ENCODE measurements around the gene CFAP46.
"Not testable (repeated sequence)": the region's sequence is repeated elsewhere in the genome, so short reads cannot be mapped to it uniquely, and the experiment has no call there.

CFAP46 gene

DNA sequence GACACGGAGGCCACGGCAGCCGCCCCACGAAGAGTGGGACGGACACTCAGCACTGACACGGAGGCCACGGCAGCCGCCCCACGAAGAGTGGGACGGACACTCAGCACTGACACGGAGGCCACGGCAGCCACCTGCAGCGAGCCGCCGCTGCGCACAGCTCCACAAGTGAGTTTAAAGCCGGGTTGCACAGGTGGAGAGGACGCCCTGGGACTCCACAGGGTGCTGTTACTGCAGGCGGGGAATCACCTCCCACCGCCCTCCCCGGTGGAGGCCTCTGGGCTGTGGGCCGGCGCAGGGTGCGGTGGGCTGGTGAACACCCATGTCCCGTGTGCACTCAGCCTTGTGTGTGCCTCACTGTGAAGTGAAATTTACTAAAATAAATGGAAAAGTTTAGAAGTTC is 169.6 kb downstream of the CFAP46 start:
- not testable (repeated sequence) for DNase-seq; H3K9ac ChIP-seq (ENCODE audit: low read length); H2BK12ac ChIP-seq (ENCODE audit: low read length in 2 of 2); H2BK5ac ChIP-seq (ENCODE audit: low read depth, low read length, poor library complexity, severe bottlenecking); H3K79me1 ChIP-seq (replicated peaks; ENCODE audit: low read length, poor library complexity, severe bottlenecking); H2BK120ac ChIP-seq (ENCODE audit: low read depth, low read length); H3K9me3 ChIP-seq (ENCODE audit: control insufficient read depth, low read length); H2AFZ ChIP-seq (ENCODE audit: low read depth, low read length); H3K4me1 ChIP-seq (ENCODE audit: control insufficient read depth, insufficient read depth, low read depth, low read length); H3K14ac ChIP-seq (ENCODE audit: low read length in 2 of 2); H3K18ac ChIP-seq (ENCODE audit: low read depth in 1 of 2, low read length in 2 of 2); H4K8ac ChIP-seq (ENCODE audit: low read length); H2AK5ac ChIP-seq (ENCODE audit: low read length, severe bottlenecking); H3K27me3 ChIP-seq (ENCODE audit: control insufficient read depth in 1 of 2, insufficient read depth in 1 of 2, low read length in 2 of 2); H3K27ac ChIP-seq (ENCODE audit: low read length, poor library complexity, severe bottlenecking); H3K4ac ChIP-seq (ENCODE audit: low read depth in 1 of 2, low read length in 2 of 2); H3K4me3 ChIP-seq (ENCODE audit: insufficient read depth in 1 of 2, low read depth in 1 of 2, low read length in 2 of 2); H3K4me2 ChIP-seq (ENCODE audit: low read length, poor library complexity, severe bottlenecking); H4K91ac ChIP-seq (ENCODE audit: low read length); H3K23ac ChIP-seq (ENCODE audit: low read length in 2 of 2); H2BK15ac ChIP-seq (ENCODE audit: low read depth, poor library complexity, severe bottlenecking)
- WGBS = 93% methylated on average over 17 of the region's 25 CpGs
- peaks cover 10 to 66% of the 10 kb centered on the region in 2 experiments for H3K36me3 ChIP-seq (ENCODE audit: control insufficient read depth in 1 of 2, insufficient read depth in 2 of 2, low read depth in 1 of 2, low read length in 2 of 2)

DNA sequence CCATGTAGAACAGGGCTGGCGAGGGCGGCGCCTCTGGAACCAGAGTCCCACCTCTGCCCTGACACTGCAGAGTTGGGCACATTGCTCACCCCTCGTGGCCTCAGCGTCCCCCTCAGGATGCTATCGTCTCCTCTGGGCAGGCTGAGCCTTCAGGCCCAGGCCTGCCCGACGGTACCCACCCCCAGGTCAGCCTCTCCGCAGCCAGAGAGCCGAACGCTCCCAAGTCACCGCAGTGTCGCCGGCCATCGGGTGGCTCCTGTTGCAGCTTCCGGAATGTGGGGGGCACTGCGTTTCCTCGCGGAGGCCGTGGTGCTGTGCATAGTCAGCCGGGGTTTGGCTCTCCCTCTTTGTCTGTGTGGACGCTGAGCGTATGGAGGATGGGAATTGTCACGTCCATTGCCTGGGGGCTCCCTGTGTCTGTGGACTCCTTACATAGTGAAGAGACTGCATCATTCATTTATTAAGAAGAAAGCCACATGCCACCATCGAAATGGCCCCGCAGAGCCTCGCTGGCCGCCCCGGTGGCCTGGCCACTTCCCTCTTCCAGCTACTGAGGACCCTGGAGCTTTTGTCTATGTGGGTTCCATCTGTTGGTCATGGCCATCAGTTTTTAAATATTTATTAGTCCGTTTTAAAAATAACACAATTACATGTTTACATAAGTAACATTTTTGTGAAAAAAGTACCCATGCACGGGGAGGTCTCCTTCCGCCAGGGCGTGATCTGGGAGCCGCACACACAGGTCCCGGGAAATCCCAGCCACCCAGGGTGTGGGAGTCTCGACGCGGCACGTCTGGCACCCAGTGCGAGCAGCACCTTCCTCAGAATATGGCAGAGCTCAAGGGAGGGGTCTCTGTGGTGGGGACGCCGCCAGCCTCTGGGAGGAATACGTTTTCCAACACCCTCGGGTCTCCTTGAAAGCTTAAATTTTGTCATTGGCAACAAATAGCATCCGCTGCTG is 172.0 kb downstream of the CFAP46 start:
- Histone ChIP-seq H2AK5ac (ENCODE audit: low read length, severe bottlenecking) (no peak overlapping the region), H4K91ac (ENCODE audit: low read length) (no peak overlapping the region), H3K4me3 (ENCODE audit: insufficient read depth in 1 of 2, low read depth in 1 of 2, low read length in 2 of 2) (no peak overlapping the region), H3K23ac (ENCODE audit: low read length in 2 of 2) (no peak overlapping the region), H3K27me3 (ENCODE audit: control insufficient read depth in 1 of 2, insufficient read depth in 1 of 2, low read length in 2 of 2) (no peaks in the 10 kb centered on the region), H3K9me3 (ENCODE audit: control insufficient read depth, low read length) (no peaks in the 10 kb centered on the region), H2AFZ (ENCODE audit: low read depth, low read length) (no peak overlapping the region), H2BK12ac (ENCODE audit: low read length in 2 of 2) (no peak overlapping the region), H3K27ac (ENCODE audit: low read length, poor library complexity, severe bottlenecking) (no peak overlapping the region), H3K14ac (ENCODE audit: low read length in 2 of 2) (no peak overlapping the region), H3K36me3 (ENCODE audit: control insufficient read depth in 1 of 2, insufficient read depth in 2 of 2, low read depth in 1 of 2, low read length in 2 of 2) (peaks cover 10 to 56% of the 10 kb centered on the region in 2 experiments), H3K4me2 (ENCODE audit: low read length, poor library complexity, severe bottlenecking) (no peak overlapping the region), H3K9ac (ENCODE audit: low read length) (no peak overlapping the region), H3K4me1 (ENCODE audit: control insufficient read depth, insufficient read depth, low read depth, low read length) (peaks cover 2% of the 10 kb centered on the region), H3K18ac (ENCODE audit: low read depth in 1 of 2, low read length in 2 of 2) (no peak overlapping the region), H4K8ac (ENCODE audit: low read length) (no peak overlapping the region), H3K4ac (ENCODE audit: low read depth in 1 of 2, low read length in 2 of 2) (no peak overlapping the region), H2BK120ac (ENCODE audit: low read depth, low read length) (no peak overlapping the region), H2BK5ac (ENCODE audit: low read depth, low read length, poor library complexity, severe bottlenecking) (no peak overlapping the region), H3K79me1 (replicated peaks; ENCODE audit: low read length, poor library complexity, severe bottlenecking) (peaks cover 1% of the 10 kb centered on the region), H2BK15ac (ENCODE audit: low read depth, poor library complexity, severe bottlenecking) (no peak overlapping the region)
- 98% methylated on average over 42 of the region's 45 CpGs for WGBS
- DNase-seq = no peak

DNA sequence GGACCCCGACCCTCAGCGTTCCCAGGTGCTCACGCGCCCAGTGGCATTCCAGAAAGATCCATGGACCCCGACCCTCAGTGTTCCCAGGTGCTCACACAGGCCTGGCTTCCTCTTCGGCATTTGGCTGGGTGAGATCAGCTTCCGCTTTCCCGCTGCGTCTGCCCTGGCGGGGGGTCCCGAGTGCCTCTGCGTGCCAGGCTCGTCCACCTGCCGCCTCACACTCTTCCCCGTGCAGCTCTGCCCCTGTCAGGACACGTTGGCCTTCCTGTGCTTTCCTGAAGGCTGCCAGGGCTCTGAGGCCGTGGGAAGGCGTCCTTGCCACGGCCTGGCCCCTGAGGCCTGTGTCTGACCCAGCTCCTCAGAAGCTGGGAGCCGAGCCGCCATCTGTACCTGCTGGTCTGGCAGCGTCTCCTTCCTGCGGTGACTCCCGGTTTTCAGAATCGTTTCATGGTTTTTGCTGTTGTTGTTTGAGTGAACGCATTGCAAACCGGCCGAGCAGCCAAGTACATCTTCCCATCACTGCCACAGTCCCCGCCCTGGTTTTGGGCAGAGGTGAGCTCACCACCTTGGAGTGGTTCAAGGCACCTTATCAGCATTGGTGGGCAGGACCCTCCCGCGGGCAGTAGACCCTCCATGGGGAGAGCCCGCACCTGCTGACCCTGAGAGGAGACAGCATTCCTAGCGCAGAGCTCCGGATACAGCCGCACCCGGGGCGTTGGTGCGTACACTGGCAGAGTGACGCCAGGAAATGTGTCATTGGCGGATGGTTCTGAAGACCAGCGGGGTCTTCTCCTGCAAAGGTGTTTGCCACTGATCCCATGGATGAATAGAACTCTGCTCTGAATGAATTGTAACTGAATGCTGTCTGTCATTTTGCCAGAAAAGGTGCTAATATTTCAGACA is 173.8 kb downstream of the CFAP46 start:
- H3K4me3 ChIP-seq (ENCODE audit: insufficient read depth in 1 of 2, low read depth in 1 of 2, low read length in 2 of 2) = no peak overlapping the region
- H2BK120ac ChIP-seq (ENCODE audit: low read depth, low read length) = no peak overlapping the region
- H2BK12ac ChIP-seq (ENCODE audit: low read length in 2 of 2) = no peak overlapping the region
- no peak overlapping the region for H4K91ac ChIP-seq (ENCODE audit: low read length)
- WGBS = 97% methylated on average over 39 of the region's 41 CpGs
- H3K4ac ChIP-seq (ENCODE audit: low read depth in 1 of 2, low read length in 2 of 2) = no peak overlapping the region
- H2AFZ ChIP-seq (ENCODE audit: low read depth, low read length) = no peak overlapping the region
- H3K18ac ChIP-seq (ENCODE audit: low read depth in 1 of 2, low read length in 2 of 2) = no peak overlapping the region
- no peak overlapping the region for H2BK15ac ChIP-seq (ENCODE audit: low read depth, poor library complexity, severe bottlenecking)
- DNase-seq = no peak
- H3K79me1 ChIP-seq (replicated peaks; ENCODE audit: low read length, poor library complexity, severe bottlenecking) = no peaks in the 10 kb centered on the region
- no peak overlapping the region for H3K4me2 ChIP-seq (ENCODE audit: low read length, poor library complexity, severe bottlenecking)
- H3K36me3 ChIP-seq (ENCODE audit: control insufficient read depth in 1 of 2, insufficient read depth in 2 of 2, low read depth in 1 of 2, low read length in 2 of 2) = peaks cover 10 to 49% of the 10 kb centered on the region in 2 experiments
- H3K27ac ChIP-seq (ENCODE audit: low read length, poor library complexity, severe bottlenecking) = no peak overlapping the region
- peaks cover 6% of the 10 kb centered on the region for H3K4me1 ChIP-seq (ENCODE audit: control insufficient read depth, insufficient read depth, low read depth, low read length)
- H3K14ac ChIP-seq (ENCODE audit: low read length in 2 of 2) = no peak overlapping the region
- H3K23ac ChIP-seq (ENCODE audit: low read length in 2 of 2) = no peak overlapping the region
- H3K9me3 ChIP-seq (ENCODE audit: control insufficient read depth, low read length) = no peaks in the 10 kb centered on the region
- no peak overlapping the region for H2AK5ac ChIP-seq (ENCODE audit: low read length, severe bottlenecking)
- no peak overlapping the region for H4K8ac ChIP-seq (ENCODE audit: low read length)
- H2BK5ac ChIP-seq (ENCODE audit: low read depth, low read length, poor library complexity, severe bottlenecking) = no peak overlapping the region
- H3K27me3 ChIP-seq (ENCODE audit: control insufficient read depth in 1 of 2, insufficient read depth in 1 of 2, low read length in 2 of 2) = no peaks in the 10 kb centered on the region
- H3K9ac ChIP-seq (ENCODE audit: low read length) = no peak overlapping the region

DNA sequence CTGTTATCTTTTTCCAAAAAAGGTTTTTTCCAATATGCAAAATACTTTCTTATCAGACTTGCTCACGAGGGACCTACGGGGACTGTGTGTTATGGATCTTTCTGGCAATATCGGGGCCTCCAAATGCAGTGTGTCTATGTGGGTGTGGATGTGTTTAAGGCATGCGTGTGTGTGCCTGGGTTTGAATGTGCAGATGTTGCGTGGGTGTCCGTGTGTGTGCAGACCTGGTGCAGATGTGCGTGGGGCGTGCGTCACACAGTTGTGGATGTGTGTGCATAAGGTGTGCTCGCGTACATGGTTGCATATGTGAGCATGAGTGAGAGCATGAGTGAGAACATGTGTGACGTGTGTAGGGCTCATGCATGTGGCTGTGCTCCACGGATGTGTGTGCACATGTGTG is 176.1 kb downstream of the CFAP46 start:
- H3K79me1 ChIP-seq (replicated peaks; ENCODE audit: low read length, poor library complexity, severe bottlenecking) = no peaks in the 10 kb centered on the region
- H2AFZ ChIP-seq (ENCODE audit: low read depth, low read length) = no peak overlapping the region
- no peak overlapping the region for H2BK15ac ChIP-seq (ENCODE audit: low read depth, poor library complexity, severe bottlenecking)
- H3K23ac ChIP-seq (ENCODE audit: low read length in 2 of 2) = no peak overlapping the region
- no peak overlapping the region for H2BK5ac ChIP-seq (ENCODE audit: low read depth, low read length, poor library complexity, severe bottlenecking)
- peaks cover 13 to 46% of the 10 kb centered on the region in 2 experiments for H3K36me3 ChIP-seq (ENCODE audit: control insufficient read depth in 1 of 2, insufficient read depth in 2 of 2, low read depth in 1 of 2, low read length in 2 of 2)
- no peak overlapping the region for H3K4me3 ChIP-seq (ENCODE audit: insufficient read depth in 1 of 2, low read depth in 1 of 2, low read length in 2 of 2)
- H2BK120ac ChIP-seq (ENCODE audit: low read depth, low read length) = no peak overlapping the region
- H3K4me1 ChIP-seq (ENCODE audit: control insufficient read depth, insufficient read depth, low read depth, low read length) = peaks cover 5% of the 10 kb centered on the region
- no peak overlapping the region for H2BK12ac ChIP-seq (ENCODE audit: low read length in 2 of 2)
- H3K14ac ChIP-seq (ENCODE audit: low read length in 2 of 2) = no peak overlapping the region
- H2AK5ac ChIP-seq (ENCODE audit: low read length, severe bottlenecking) = no peak overlapping the region
- peaks cover 4% of the 10 kb centered on the region for H3K9me3 ChIP-seq (ENCODE audit: control insufficient read depth, low read length)
- 97% methylated on average over 13 of the region's 13 CpGs for WGBS
- H4K8ac ChIP-seq (ENCODE audit: low read length) = no peak overlapping the region
- no peak overlapping the region for H4K91ac ChIP-seq (ENCODE audit: low read length)
- H3K4me2 ChIP-seq (ENCODE audit: low read length, poor library complexity, severe bottlenecking) = no peak overlapping the region
- no peak overlapping the region for H3K27ac ChIP-seq (ENCODE audit: low read length, poor library complexity, severe bottlenecking)
- H3K18ac ChIP-seq (ENCODE audit: low read depth in 1 of 2, low read length in 2 of 2) = no peak overlapping the region
- no peak overlapping the region for H3K4ac ChIP-seq (ENCODE audit: low read depth in 1 of 2, low read length in 2 of 2)
- H3K27me3 ChIP-seq (ENCODE audit: control insufficient read depth in 1 of 2, insufficient read depth in 1 of 2, low read length in 2 of 2) = no peaks in the 10 kb centered on the region
- no peak for DNase-seq
- no peak overlapping the region for H3K9ac ChIP-seq (ENCODE audit: low read length)

All from mesenchymal stem cell (in vitro differentiated cells and primary cell).